NCI-H1105 (cell line): Measurements from ENCODE around the gene CCDC134.

ENCODE experiments used
- DNase-seq: peaks from one replicate; lab custom pipeline; 2025; lab: John Stamatoyannopoulos, UW

The CCDC134 gene

DNA sequence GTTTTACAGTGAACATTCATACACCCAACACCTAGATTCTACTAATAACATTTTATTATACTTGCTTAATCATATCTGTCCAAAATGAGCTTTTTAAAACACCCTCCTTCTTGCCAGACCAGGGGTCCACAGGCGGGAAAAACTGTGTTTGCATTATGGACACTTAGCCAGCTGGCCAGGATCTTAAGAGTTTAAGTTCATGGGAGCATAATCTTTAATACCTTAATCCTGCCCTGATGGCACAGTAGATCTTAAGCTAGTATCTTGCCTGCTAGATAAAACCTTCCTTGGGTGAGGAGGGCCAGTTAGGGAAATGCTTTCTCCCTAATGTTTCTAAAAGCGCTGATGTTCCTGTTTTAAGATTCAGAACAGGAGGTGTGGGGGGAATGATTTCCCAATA is 13.1 kb upstream of the CCDC134 start:
- no peak for DNase-seq

DNA sequence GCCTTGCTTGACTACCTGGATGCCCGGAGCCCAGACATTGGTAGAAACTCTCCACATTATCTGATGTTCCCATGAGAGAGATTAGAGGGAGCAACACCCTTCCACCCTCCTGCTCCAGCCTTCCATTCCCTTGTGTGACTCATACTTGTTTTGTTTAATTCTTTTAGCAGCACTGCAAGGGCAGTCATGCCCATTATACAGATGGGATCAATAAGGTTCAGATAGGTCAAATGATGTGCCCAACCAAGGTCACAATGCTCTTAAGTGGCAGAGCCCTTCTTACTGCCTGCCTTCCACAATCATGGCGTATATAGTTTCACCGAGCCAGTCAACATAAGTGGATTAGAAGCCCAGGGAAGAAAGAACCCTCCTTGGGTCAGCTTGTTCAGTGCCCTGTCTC is 6.6 kb upstream of the CCDC134 start:
- DNase-seq = no peak

DNA sequence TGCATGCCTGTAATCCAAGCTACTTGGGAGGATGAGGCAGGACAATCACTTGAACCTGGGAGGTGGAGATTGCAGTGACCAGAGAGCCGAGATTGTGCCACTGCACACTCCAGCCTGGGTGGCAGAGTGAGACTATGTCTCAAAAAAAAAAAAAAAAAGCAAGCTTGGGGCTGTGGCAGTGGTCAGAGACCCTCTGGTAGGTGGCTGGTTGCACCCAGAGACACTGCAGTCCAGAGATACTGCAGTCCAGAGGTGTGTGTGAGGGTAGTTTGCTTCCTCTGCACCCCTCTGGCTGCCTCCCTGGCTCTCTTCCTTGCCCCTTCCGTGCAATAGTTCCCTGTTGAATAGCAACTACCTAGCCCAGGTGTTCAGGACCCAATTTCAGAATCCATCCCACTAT is 1.7 kb upstream of the CCDC134 start:
- no peak for DNase-seq

DNA sequence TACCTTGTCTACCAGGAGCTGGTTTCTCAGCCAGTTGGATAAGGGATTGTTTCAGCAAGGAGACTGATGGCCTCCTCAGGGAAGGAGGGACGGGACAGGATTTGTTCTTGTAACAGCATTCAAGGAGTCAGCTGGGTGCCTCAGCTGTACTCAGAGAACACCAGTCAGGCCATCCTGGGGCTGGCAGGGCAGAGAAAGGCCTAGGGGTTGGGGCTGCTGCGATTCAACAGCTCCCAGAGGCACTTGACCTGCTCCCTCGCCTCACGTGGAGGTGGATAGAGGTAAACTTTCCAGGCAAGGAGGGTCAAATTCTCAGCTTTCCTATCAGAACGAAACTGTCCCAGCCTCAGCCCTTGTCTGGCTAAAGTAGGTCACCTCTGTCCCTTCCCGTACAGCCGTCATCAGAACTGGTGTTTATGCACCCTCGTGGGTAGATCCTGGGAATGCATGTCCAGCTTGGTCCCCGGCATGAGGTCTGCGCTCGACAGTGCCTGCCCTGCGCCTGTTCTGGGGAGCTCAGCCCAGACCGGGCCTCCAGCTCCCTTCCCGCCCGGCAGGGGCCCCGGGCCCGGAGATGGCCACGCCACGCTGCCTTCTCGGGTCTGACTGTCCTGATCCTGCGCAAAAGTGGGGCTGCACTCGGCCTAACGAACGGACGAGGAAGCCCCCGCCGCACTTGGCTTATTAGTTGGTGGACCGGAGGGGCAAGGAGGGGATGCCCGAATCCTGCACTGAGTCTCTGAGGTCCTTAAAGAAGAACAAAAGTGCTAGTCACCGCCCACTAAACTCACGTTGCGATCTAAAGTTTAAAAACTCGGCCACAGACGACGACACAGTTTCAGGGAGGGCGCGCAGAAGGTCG is 762 bp upstream of the CCDC134 start:
- DNase-seq = no peak

DNA sequence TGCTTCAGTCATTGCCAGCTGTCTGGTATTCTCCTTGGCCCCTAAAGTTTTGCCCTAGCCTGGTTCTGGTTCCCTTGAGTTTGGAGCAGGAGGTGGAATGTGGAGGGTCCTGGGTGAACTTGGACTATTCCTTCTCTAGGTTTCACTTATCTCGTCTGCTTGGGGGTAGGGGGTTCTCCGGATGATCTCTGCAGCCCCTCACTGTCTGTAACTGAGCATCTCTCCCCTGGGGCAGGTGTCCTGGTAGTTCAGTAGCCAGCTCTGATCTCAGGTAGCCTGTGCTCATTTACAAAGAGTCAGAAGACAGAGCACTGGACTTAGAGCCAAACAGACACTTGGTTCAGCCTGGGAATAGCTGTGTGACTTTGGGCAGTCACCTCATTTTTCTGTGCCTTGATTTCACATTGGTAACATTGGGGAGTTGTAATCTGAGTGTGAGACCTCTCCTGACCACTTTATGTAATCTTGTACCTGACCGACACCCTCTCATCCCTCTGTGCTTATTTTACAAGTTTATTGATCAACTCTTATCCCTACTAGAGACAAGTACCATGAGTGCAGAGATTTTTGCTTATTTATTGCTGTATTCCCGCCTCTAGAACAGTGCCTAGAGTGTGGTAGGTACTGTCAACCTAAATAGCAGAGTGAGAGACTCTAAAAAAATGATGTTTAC is 804 bp downstream of the CCDC134 start:
- no peak for DNase-seq

DNA sequence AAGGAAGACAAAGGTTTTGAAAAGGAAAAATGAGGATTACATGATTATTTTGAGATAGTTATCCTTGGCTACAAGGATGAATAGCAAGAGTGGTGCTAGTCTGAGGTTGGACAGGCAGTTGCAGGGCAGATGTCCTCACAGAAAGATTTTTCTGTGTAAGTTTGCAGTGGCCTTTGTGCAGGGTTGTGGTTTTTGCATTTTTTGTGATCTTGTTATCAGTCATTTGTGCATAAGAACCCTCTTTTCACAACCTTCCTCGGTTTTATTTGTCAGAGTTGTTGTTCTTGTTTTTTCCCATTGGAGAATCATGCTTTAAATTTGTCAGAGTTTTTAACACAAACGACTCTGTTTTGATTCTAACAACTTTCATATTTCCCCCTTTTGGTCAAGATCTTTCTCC is 1.4 kb downstream of the CCDC134 start:
- no peak for DNase-seq

DNA sequence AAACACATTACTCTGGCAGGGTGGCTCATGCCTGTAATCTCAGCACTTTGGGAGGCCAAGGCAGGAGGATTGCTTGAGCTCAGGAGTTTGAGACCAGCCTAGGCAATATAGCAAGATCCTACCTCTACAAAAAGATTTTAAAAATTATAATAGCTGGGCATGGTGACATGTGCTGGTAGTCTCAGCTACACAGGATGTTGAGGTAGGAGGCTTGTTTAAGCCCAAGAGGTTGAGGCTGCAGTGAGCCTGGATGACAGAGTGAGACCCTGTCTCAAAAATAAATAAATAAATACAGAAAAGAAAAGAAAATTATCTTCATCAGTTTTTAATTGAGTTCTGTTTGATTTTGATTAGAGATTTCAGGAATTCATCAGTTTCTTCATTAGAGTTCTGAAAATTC is 5.2 kb downstream of the CCDC134 start:
- DNase-seq = no peak

DNA sequence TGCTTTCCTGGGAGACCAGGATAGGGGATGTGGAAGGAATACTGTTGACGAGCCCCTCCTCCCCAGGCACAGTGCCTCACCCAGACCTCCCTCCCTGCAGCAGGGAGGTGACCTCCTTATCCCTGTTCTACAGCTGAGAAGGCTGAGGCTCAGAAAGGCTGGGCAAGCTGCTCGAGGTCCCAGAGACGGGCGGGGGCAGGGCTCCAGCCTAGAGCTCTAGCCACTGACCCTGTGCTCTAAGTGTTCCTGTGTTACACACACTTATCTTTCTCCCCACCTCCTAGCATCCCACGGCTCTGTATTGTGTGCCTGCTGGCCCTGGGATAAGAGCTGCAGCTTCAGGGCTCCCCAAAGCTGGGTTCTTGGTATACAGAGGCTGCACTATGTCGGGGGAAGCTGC is 7.9 kb downstream of the CCDC134 start:
- no peak for DNase-seq

DNA sequence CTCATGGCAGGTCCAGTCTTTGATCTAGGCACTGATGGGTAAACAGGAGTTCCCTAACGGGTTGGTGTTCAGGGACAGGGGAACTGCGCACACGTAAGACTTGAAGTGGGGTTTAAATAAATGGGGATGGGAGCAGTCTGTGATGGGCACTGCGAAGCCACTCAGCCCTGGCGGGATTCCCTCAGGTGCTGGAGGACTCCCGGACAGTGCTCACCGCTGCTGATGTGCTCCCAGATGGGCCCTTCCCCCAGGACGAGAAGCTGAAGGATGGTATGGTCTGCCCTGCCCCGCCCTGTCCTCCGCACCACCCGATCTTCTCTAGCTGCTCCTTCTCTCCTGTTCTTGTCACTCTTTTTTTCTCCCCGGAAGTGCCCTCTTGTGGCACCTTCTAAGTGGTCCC is 9.5 kb downstream of the CCDC134 start:
- no peak for DNase-seq

DNA sequence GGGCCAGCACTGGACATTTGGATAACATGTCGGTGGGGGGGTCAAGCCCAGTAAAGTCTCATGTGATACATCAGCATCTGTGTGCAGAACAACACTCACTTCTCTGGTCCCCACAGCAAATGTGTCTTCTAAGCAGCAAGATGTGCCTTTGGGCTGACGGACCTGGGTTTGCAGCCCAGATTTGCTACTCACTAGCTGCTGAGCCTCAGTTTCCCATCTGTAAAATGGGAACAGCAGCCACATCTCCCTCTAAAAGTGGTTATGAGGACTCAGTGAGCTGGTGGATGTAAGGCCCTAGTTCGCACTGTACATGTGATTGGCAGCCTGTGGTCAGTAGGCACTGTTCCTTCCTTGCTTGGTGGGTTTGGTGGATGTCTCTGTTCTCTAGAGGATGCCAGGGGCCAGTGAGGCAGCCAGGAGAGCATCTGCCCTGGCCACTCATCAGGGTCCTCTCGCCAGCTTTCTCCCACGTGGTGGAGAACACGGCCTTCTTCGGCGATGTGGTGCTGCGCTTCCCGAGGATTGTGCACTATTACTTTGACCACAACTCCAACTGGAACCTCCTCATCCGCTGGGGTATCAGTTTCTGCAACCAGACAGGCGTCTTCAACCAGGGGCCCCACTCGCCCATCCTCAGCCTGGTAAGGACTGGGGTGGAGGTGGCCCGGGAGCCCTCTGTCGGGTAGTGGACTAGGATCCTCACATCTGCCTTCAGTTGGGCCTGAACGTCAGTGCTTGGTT is 12.5 kb downstream of the CCDC134 start:
- DNase-seq = no peak

DNA sequence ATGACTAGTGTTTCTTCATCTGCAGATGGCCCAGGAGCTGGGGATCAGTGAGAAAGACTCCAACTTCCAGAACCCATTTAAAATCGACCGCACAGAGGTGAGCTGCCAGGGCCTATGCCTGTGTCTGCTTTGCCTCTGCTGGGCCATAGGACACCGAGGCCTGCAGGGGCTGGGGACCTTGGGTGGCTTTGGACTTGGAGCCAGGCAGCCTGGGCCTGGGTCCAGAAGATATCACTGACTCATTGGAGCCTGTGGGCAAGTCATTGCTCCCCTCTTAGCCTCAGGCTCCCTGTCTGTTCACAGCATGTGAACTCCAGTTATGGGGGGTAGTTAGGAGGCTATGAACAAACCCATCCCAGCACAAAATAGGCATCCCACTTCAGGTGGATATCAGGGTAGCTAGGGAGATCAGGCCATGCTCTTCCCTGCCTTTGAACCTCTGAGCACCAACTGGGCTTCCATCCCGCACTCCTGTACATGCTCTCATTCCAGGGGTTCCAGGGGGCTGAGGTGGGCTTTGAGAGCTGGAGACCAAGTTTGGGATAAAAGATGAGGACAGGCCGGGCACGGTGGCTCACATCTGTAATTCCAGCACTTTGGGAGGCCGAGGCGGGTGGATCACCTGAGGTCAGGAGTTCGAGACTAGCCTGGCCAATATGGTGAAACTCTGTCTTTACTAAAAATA is 13.4 kb downstream of the CCDC134 start:
- DNase-seq = no peak

DNA sequence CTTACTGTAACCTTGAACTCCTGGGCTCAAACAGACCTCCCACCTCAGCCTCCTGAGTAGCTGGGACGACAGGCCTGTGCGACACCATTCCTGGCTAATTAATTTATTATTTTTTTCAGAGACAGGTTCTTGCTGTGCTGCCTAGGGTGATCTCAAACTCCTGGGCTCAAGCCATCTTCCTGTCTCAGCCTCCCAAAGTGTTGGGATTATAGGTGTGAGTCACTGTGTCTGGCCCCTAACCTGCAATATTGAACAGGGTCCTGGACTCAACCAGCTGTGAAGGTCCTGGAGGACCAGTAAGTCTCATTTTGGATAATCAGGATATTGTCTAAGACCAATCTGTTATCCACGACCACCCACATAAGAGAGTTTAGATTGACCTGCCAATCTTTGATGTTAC is 15.2 kb downstream of the CCDC134 start:
- DNase-seq = no peak

DNA sequence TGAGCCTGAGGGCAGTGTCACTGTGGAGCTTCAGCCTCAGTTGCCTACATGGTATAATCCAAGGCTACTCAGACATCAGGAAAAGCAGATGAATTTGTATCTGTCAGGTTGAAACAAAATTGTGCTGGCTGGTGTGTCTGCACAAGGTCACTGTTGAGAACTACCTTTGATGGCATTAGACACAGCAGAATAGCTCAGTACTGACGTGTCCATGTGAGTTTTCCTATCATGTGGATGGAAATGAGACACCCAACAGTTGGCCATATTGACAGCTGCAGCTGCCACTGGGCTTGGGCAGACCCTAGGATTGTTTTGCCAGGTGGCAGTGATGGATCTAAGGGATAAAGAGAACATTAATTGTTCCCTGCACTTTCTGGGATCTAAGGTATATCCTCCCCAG is 15.8 kb downstream of the CCDC134 start:
- no peak for DNase-seq

DNA sequence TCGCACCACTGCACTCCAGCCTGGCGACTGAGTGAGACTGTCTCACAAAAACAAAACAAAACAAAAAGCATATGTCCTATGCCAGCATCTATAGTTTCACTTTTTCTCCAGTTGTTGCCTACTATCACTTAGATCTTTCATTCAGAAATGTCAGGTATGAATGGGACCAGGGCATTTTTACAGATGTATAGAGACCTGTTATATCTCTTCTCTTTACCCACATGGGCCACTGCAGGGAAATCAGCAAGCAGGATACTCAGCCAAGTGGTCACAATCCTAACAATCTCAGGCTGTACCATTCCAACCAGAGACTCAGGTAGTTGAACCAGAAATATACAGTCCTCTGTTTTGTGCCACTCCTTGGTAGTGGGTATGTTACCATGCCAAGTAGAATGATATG is 16.4 kb downstream of the CCDC134 start:
- DNase-seq = no peak

DNA sequence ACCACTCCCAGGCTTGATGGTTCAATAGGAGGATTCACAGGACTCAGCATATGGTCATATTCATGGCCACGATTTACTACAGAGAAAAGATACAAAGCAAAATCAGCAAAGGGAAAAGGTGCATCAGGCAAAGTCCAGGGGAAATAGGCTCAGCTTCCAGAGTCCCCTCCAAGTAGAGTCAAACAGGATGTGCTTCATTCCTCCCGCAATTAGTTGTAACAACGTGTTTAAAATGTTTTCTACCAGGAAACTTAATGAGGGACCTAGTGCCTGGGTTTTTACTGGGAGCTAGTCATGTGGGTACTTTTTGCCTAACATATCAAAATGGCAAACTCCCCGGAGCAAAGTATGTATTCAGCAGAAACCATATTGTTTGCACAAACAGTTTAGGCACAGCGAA is 17.5 kb downstream of the CCDC134 start:
- no peak for DNase-seq

DNA sequence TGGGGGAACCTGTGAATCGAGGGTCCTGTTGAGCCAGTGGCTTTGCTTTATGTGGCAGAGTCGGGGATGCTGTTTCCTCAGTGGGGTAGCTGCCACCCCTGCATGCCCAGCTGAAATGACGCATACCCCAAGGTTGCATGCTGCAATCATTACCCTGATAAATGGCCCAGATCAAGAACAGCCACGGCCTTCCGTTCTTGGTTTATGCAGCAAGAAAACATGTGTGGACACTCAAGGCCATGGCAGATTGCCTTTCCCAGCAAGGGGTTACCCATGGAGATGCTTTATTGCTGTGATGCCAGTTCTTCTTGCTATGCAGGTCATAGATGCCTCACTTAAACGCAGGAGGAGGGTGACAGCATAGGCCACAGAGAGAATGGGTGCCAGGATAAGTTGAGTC is 18.1 kb downstream of the CCDC134 start:
- no peak for DNase-seq

DNA sequence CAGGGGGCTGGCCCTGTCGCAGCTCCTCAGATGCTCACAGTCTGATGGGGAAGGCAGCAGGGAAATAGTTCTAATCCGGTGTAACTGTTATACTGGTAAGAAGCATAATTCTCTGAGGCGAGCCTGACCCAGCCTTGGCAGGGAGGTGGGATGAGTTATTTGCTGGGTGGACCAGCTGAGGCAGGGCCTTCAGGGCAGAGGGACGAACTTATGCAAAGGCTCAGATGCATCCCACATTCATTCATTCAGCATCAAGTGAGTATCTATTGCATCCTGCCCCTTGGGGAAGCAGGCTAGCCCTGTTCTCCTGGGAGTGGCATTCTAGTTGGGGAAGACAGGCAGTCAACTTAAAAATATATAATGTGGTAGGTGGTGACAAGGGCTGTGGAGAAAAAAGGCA is 18.8 kb downstream of the CCDC134 start:
- DNase-seq = no peak

DNA sequence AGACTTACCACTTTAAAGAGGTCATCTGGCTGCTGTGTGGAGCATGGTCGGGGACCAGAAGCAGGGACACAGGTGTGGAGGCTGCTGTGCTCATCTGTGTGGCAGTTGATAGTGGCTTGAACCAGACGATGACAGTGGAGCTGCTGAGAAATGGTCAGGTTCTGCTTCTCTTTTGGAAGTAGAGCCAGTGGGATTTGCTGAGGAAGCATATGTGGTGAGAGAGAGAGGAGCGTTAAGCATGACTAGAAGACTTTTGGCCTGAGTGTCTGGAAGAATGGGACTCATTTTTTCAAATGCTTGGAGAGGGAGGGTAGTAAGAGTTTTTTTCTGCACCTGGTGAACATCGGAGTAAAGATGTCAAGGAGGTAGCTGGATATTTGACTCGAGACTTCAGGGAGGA is 20.0 kb downstream of the CCDC134 start:
- DNase-seq = no peak

DNA sequence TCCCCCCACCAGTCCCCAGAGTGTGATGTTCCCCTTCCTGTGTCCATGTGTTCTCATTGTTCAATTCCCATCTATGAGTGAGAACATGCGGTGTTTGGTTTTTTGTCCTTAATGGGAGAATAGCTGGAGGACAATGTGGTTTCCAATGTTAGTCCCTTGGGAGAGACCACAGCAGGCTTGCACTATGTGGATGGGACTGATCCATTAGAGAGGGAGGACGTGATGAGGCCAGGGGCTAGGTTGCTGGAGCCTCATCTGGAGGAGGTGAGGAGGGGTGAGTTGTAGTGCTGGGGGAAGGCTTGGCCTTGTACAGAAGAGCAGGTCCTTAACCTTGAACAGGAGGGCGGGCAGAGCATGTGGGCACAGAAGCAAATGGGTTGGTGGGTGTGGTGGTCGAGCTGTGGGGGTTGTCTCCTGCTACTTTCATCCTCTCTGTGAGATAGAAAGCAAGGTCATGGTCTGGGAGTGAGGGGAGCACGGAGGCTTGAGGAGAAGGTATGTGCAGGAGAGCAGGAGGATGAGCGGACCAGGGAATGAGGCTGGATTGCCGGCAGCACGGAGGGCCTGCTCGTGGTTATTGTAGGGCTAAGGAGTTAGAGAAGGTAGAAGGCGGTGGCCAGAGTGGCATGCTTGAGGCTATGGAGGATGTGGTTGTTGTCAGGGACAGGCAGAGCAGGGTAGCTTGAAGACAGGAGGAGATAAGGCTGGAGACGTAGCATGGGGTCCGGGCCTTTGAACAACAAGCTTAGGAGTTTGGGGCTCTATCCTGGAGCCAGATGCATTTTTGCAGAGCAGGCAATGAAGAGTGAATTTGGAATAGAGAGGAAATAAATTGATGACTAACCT is 21.2 kb downstream of the CCDC134 start:
- no peak for DNase-seq

DNA sequence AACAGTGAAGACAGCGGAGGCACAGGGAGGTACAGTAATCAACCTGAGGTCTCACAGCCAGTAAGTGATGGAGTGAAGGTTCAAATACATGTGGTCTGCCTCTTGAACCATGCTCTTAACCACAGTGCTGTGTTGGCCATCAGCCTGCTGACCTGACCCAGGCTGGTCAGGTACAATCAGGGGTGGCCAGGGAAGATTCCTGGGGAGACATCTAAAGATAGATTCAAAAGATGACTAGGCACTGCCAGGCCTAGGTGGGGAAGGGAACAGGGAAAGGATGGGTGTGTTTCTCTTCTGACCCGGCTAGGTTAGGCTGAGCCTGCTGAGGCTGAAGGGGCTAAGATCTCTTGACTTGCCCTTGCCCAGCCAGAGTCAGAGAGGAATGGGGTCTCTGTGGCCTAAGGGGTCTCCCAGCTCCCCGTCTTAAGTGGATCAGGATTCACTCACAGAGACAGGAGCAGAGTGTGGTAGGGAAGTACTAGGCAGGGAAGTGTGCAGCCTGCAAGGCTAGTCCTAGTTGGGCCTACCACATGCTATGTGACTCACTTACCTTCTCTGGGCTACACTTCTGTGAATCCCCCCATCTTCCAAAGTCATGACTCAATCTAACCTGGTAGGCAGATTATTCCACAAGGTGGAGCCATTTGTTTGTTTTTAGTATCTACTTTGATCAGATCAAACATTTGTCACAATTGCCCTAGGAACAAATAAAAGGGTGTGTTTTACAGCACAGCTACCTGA is 22.0 kb downstream of the CCDC134 start:
- peak; percentile 41 for DNase-seq

DNA sequence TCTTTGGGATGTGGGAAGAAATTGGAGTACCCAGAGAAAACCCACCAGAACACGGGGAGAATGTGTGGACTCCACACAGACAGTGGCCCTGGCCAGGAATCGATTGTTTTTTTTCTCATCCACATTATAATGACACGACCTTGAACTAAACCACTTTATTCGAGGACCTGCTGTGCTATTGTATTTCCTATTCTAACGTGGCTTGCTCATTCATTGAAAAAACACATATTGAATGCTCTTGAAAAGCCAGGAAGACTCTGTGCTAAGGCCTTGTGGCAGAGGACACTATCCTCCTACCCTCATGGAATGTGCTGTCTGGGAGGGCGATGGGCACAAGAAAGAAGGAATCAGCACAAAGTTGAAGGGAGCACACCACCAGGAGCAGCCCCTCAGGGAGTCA is 23.3 kb downstream of the CCDC134 start:
- no peak for DNase-seq
